Ishikawa (cell line): ENCODE data around the gene MRPS12.

Experiments
- CEBPB ChIP-seq: IDR thresholded peaks from 2 replicates; pipeline ENCODE4 v1.6.1; 2012
- CREB1 ChIP-seq: IDR thresholded peaks from 2 replicates; pipeline ENCODE4 v1.6.1; 2012; ENCODE audit warnings: low read depth
- EGR1 ChIP-seq: IDR thresholded peaks from 2 replicates; pipeline ENCODE4 v1.6.1; 2012
- EP300 ChIP-seq: IDR thresholded peaks from 2 replicates; pipeline ENCODE4 v1.6.1; 2012; ENCODE audit warnings: borderline replicate concordance
- FOXM1 ChIP-seq: IDR thresholded peaks from 2 replicates; pipeline ENCODE4 v1.6.1; 2012; ENCODE audit warnings: low read depth, borderline replicate concordance
- MAX ChIP-seq: IDR thresholded peaks from 2 replicates; pipeline ENCODE4 v1.6.1; 2012
- NFIC ChIP-seq: IDR thresholded peaks from 2 replicates; pipeline ENCODE4 v1.6.1; 2012
- RAD21 ChIP-seq: IDR thresholded peaks from 2 replicates; pipeline ENCODE4 v1.6.1; 2012; ENCODE audit warnings: low read depth
- REST ChIP-seq: IDR thresholded peaks from 2 replicates; pipeline ENCODE4 v1.6.1; 2012; ENCODE audit warnings: low read depth, mild to moderate bottlenecking
- TAF1 ChIP-seq: IDR thresholded peaks from 2 replicates; pipeline ENCODE4 v1.6.1; 2012; ENCODE audit warnings: low read depth, mild to moderate bottlenecking
- TCF12 ChIP-seq: IDR thresholded peaks from 2 replicates; pipeline ENCODE4 v1.6.1; 2012; ENCODE audit warnings: low read depth
- TEAD4 ChIP-seq: IDR thresholded peaks from 2 replicates; pipeline ENCODE4 v1.6.1; 2012
- USF1 ChIP-seq: IDR thresholded peaks from 2 replicates; pipeline ENCODE4 v1.6.1; 2012
- YY1 ChIP-seq: IDR thresholded peaks from 2 replicates; pipeline ENCODE4 v1.6.1; 2012; ENCODE audit warnings: low read depth
- ZBTB7A ChIP-seq: IDR thresholded peaks from 2 replicates; pipeline ENCODE4 v1.6.1; 2012; ENCODE audit warnings: low read depth

The MRPS12 gene

GRCh38 chr19:38890686-38891085, 40.1 kb upstream of the MRPS12 start:
- TF ChIP-seq NFIC (no peak), REST (no peak), TCF12 (no peak), CREB1 (no peak), MAX (no peak), ZBTB7A (no peak), TEAD4 (no peak), EP300 (no peak), YY1 (no peak), EGR1 (no peak), RAD21 (no peak), CEBPB (no peak), TAF1 (no peak), USF1 (no peak), FOXM1 (no peak)

GRCh38 chr19:38891771-38892170, 39.0 kb upstream of the MRPS12 start:
- TF ChIP-seq EGR1: no peak
- no peak for TF ChIP-seq MAX
- no peak for TF ChIP-seq CREB1
- no peak for TF ChIP-seq TAF1
- no peak for TF ChIP-seq NFIC
- TF ChIP-seq ZBTB7A: no peak

- no peak for TF ChIP-seq CEBPB
- TF ChIP-seq TCF12: no peak
- no peak for TF ChIP-seq ZBTB7A
- TF ChIP-seq USF1: no peak
- no peak for TF ChIP-seq YY1
- no peak for TF ChIP-seq EGR1
- no peak for TF ChIP-seq TEAD4
- TF ChIP-seq REST: no peak
- TF ChIP-seq MAX: no peak
- no peak for TF ChIP-seq NFIC
These were observed 37.9 kb upstream of the MRPS12 start for GRCh38 chr19:38892841-38893240.

- TF ChIP-seq TCF12 (no peak), ZBTB7A (no peak), FOXM1 (no peak), REST (no peak), EP300 (no peak), CREB1 (no peak), YY1 (no peak), CEBPB (no peak), EGR1 (no peak), NFIC (no peak), TEAD4 (no peak), USF1 (no peak), RAD21 (no peak), TAF1 (no peak), MAX (no peak)
These were observed 37.4 kb upstream of the MRPS12 start for GRCh38 chr19:38893341-38893771.
